Activated CD4-positive, alpha-beta memory T cell treated with anti-CD3 and anti-CD28 coated beads, Interleukin-2, amount 10 ng/mL, durations not matched to agents 7 days and 5 days (primary cell): ENCODE results near the gene KLK4. TPM values are rescaled to one million over a fixed set of nuclear protein-coding genes. Genes with fewer than 3 reads are reported as not detected.

Experiments
- CTCF ChIA-PET: fragments of 350-600 bp; sonication (Branson Sonifier 250); formaldehyde crosslinking; loops from one replicate; lab custom pipeline; 2021; ENCODE audit warnings: antibody characterized with exemption, inconsistent platforms; lab: Charles Lee
- POLR2A ChIA-PET: fragments of 350-600 bp; sonication (Branson Sonifier 250); formaldehyde crosslinking; loops from one replicate; lab custom pipeline; 2021; ENCODE audit warnings: antibody characterized with exemption; lab: Charles Lee
- DNase-seq: peaks from one replicate; pipeline ENCODE4 v3.0.0-alpha.2; 2020
- H3K27ac Mint-ChIP-seq: one replicate; pipeline ENCODE4 v1.8.0; 2021; ENCODE audit warnings: mild to moderate bottlenecking, mixed read lengths
- H3K27me3 Mint-ChIP-seq: one replicate; pipeline ENCODE4 v1.8.0; 2021; ENCODE audit warnings: mixed read lengths
- H3K36me3 Mint-ChIP-seq: one replicate; pipeline ENCODE4 v1.8.0; 2021; ENCODE audit warnings: low read depth, mixed read lengths
- H3K4me1 Mint-ChIP-seq: one replicate; pipeline ENCODE4 v1.8.0; 2021; ENCODE audit warnings: mixed read lengths
- H3K4me3 Mint-ChIP-seq: one replicate; pipeline ENCODE4 v1.8.0; 2021; ENCODE audit warnings: mild to moderate bottlenecking, mixed read lengths
- H3K9me3 Mint-ChIP-seq: one replicate; pipeline ENCODE4 v1.8.0; 2021; ENCODE audit warnings: mixed read lengths
- total RNA-seq, 2 experiments: library from RNA; stranded (reverse); gene quantifications; one replicate each; pipeline ENCODE4 v1.2.3, GENCODE V29; 2021

The KLK4 gene, protein sequence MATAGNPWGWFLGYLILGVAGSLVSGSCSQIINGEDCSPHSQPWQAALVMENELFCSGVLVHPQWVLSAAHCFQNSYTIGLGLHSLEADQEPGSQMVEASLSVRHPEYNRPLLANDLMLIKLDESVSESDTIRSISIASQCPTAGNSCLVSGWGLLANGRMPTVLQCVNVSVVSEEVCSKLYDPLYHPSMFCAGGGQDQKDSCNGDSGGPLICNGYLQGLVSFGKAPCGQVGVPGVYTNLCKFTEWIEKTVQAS
- not detected for total RNA-seq

DNA sequence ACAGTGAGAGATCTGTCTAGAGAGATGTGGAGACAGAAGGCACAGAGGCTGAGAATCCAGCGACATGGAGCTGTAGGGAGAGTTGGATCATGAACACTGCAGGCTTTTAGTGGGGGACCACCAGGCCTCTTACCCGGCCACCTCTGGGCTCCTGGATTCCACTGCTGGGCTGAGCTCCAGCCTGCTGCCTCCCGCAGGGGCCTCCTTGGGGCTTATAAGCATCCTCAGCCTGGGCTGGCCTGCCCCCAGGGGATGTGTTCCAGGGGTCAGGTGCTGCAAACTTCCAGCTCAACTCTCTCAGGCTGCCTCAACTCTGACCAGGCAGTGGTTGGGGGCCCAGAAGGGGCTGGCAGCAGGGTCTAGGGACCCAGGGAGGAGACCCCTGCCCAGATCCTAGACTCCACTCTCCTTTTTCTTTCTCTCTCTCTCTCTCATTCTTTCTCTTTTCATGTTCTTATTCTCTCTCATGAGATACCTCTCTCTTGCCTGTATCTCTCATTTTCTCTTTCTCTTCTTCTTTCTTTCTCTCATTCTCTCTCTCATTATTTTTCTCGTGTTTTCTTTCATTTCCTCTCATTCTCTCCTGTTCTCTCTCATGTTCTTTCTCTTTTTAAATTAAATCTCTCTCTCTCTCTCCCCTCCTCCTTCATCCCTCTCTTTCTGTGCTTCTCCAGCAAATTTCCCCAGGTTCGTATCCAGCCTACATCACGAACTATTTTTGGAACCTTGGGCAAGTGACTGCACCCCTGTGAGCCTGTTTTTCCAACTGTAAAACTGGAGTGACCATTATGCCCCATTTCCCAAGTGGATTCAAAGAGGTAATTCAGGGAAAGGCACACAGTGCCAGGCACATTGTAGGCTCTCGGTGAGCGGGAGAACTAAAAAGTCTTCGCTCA, at the start of gene KLK4:
TSS of gene KLK4 (minus strand) at position 190 of the 896 bp plus-strand sequence. CDS start 657 bp downstream, outside the sequence.
- H3K4me3 Mint-ChIP-seq: no peak within 1 kb of the TSS
- POLR2A ChIA-PET: no interaction called here

DNA sequence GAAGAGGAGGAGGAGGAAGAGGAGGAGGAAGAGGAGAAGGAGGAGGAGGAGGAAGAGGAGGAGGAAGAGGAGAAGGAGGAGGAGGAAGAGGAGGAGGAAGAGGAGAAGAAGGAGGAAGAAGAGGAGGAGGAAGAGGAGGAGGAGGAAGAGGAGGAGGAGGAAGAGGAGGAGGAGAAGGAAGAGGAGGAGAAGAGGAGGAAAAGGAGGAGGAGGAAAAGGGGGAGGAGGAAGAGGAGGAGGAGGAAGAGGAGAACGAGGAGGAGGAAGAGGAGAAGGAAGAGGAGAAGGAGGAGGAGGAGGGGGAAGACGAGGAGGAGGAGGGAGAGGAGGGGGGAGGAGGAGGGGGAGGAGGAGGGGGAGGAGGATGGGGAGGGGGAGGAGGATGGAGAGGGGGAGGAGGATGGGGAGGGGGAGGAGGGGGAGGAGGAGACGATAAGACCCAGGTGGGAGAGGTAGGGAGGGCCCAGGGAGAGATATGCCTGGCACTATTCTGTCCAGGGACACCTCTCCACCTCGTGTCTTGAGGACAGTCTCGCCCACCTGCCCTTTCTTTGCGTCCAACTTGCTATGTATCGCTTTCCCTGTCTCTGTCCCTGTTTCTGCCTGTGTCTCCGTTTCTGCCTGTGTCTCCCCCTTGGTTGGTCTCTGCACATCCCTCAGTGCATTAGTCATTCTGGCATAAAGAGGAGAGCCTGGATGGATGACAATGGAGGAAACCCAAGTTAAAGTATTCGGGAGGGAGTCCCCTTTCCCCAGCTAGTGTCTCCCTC, 48.7 kb upstream of the KLK4 start:
- Mint-ChIP-seq H3K4me3 (no peak overlapping the region), H3K4me1 (no peaks in the 10 kb centered on the region)

More for the DNA sequence above, at the start of gene KLK4:
- no peaks in the 10 kb centered on the region for H3K4me1 Mint-ChIP-seq
- peaks cover 35% of the 10 kb centered on the region for H3K27me3 Mint-ChIP-seq
- no peaks in the 10 kb centered on the region for H3K36me3 Mint-ChIP-seq
- CTCF ChIA-PET: interaction anchor here (1.2 kb wide), 1 partner anchor 10 kb away, joined by 5 read pairs; no protein-coding TSS in a partner anchor
- H3K9me3 Mint-ChIP-seq: no peaks in the 10 kb centered on the region
- no peak for DNase-seq
- H3K27ac Mint-ChIP-seq: no peak within 1 kb of the TSS

DNA sequence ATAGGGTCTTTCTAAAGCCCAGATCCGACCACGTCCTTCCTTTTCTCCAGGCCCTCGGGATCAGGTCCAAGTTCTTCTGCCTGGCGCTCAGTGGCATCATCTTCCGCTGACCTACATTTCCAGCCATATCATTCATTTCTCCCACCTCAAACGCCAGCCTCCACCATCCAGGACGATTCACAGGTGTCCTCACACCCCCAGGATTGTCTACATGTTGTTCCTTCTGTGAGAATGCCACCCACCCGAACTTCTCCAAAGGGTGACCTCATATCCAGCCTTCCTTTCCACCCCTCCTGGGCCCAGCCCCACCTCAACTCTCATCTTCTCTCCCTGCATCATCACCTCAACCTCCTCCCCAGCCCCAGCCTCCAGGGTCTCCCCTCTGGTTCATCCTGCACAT, 46.4 kb upstream of the KLK4 start:
- no peaks in the 10 kb centered on the region for H3K4me1 Mint-ChIP-seq

More for the DNA sequence above, 48.7 kb upstream of the KLK4 start:
- H3K9me3 Mint-ChIP-seq: peaks cover 4% of the 10 kb centered on the region
- no peaks in the 10 kb centered on the region for H3K36me3 Mint-ChIP-seq
- CTCF ChIA-PET: no interaction called here
- peaks cover 11% of the 10 kb centered on the region for H3K27me3 Mint-ChIP-seq
- POLR2A ChIA-PET: no interaction called here
- DNase-seq: no peak
- no peak overlapping the region for H3K27ac Mint-ChIP-seq

DNA sequence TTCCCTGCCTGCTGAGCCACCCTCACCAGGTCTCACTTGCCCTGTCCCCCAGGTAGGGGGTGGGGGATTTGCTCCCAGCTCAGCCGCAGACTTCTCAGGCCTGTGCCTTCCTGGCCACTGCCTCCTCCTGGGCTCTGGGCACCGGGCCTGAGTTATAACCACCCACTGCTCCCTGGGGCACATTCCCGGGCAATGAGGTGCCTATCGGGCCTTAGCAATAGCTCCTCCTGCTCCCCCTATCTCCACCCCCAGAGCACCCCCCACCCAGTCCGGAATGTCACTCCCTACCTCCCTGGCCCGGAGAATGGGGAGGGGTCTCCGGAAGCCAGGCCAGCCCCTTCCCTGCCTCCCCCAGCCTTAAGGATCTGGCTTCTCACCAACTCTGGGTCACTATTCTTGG, 41.7 kb upstream of the KLK4 start, which contains the start of gene KLK5:
TSS of gene KLK5 (minus strand) at position 129 of the 400 bp plus-strand sequence. CDS start 381 bp downstream, outside the sequence.
- Mint-ChIP-seq H3K4me3 (no peak within 1 kb of the TSS), H3K9me3 (no peaks in the 10 kb centered on the region), H3K36me3 (no peaks in the 10 kb centered on the region), H3K4me1 (no peaks in the 10 kb centered on the region), H3K27ac (no peak within 1 kb of the TSS), H3K27me3 (peaks cover 7% of the 10 kb centered on the region)
- no peak for DNase-seq
- ChIA-PET POLR2A (no interaction called here), CTCF (no interaction called here)

More for the DNA sequence above, 46.4 kb upstream of the KLK4 start:
- DNase-seq: no peak
- Mint-ChIP-seq H3K36me3 (no peaks in the 10 kb centered on the region), H3K9me3 (peaks cover 4% of the 10 kb centered on the region), H3K4me3 (no peak overlapping the region), H3K27ac (no peak overlapping the region), H3K27me3 (peaks cover 13% of the 10 kb centered on the region)
- CTCF ChIA-PET: no interaction called here
- POLR2A ChIA-PET: no interaction called here

DNA sequence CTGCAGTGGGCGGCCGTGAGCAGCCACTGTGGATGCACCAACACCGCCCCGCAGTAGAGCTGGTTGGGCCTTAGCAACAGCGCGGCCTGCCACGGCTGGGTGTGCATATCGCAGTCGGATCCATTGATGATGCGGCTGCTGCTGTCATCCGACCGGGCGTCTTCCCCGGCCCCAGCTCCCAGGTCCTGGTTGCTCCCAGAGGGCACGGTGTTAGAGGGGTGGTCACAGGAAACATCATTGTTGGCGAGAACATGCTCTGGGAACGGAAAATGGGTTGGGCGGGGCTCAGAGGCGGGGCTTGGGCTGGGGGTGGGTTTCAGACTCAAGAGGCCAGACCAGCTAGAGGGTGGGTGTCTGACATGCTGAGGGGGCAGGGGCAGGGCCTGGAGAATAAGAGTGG, 38.7 kb upstream of the KLK4 start:
- Mint-ChIP-seq H3K27me3 (peaks cover 2% of the 10 kb centered on the region), H3K4me3 (no peak overlapping the region), H3K4me1 (no peaks in the 10 kb centered on the region), H3K27ac (no peak overlapping the region), H3K36me3 (no peaks in the 10 kb centered on the region), H3K9me3 (no peaks in the 10 kb centered on the region)
- no peak for DNase-seq
- CTCF ChIA-PET: no interaction called here
- POLR2A ChIA-PET: no interaction called here

DNA sequence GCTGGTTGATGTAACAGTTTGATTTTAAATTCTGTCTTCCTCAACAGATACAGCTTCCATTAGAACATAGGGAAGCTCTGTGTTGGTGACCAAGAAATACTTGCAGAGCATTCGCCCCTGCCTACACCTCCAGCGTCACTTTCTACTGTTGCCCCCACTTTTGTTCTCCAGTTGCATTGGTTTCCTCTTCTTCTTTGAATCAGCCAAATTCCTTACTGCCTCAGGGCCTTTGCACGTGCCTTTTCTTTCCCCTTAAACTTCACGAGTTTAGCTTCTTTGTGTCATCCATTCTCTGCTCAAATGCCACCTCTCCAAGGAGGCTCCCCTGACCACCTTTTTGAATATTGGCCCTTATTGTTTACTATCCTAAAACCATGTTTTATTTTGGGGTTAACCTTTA, 35.9 kb upstream of the KLK4 start:
- no peak for DNase-seq
- ChIA-PET POLR2A (no interaction called here), CTCF (interaction anchor here (0.7 kb wide), 1 partner anchor 48 kb away, joined by 4 read pairs; no protein-coding TSS in a partner anchor)
- H3K9me3 Mint-ChIP-seq: no peaks in the 10 kb centered on the region
- H3K36me3 Mint-ChIP-seq: no peaks in the 10 kb centered on the region
- no peaks in the 10 kb centered on the region for H3K27me3 Mint-ChIP-seq
- H3K4me3 Mint-ChIP-seq: no peak overlapping the region
- no peak overlapping the region for H3K27ac Mint-ChIP-seq
- no peaks in the 10 kb centered on the region for H3K4me1 Mint-ChIP-seq

DNA sequence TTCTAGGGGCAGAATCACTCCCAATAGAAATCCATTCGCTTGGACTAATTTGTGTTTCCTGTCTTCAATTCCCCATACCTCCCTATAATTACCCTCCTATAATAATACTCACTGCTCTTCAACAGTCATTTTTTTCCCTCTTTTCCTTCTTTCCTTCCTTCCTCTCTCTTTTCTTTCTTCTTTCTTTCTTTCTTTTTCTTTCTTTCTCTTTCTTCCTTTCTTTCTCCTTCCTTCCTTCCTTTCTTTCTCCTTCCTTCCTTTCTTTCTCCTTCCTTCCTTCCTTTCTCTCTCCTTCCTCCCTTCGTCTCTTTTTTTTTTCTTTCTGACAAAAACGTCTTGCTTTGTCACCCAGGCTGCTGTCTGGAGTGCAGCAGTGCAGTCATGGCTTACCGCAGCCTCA, 33.6 kb upstream of the KLK4 start:
- Mint-ChIP-seq H3K9me3 (no peaks in the 10 kb centered on the region), H3K4me1 (no peaks in the 10 kb centered on the region), H3K27ac (no peak overlapping the region), H3K4me3 (no peak overlapping the region), H3K27me3 (no peaks in the 10 kb centered on the region), H3K36me3 (no peaks in the 10 kb centered on the region)
- ChIA-PET CTCF (no interaction called here), POLR2A (no interaction called here)
- DNase-seq: no peak

DNA sequence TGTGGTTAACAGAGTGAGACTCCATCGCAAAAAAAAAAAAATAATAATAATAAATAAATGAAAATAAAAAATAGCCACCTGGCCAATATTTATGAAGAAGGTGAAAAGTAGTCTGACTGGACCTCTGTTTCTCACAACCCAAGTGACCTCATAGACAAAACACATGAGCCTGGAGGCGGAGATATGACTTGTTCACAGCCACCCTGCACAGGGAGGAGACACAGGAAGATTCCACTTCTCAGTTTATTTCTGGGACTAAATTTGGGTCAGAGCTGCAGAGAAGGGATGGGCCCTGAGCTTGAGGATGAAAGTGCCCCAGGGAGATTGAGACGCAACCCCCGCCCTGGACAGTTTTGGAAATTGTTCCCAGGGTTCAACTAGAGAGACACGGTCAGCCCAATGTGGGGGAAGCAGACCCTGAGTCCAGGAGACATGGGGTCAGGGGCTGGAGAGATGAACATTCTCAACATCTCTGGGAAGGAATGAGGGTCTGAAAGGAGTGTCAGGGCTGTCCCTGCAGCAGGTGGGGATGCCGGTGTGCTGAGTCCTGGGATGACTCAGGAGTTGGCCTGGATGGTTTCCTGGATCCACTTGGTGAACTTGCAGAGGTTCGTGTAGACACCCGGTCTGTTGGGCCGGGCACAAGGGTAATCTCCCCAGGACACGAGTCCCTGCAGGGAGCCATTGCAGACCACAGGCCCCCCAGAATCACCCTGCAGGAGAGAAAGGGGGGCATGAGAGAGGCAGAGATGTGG, 32.1 kb upstream of the KLK4 start:
- no peaks in the 10 kb centered on the region for H3K36me3 Mint-ChIP-seq
- no peak for DNase-seq
- ChIA-PET POLR2A (no interaction called here), CTCF (no interaction called here)
- no peaks in the 10 kb centered on the region for H3K9me3 Mint-ChIP-seq
- no peak overlapping the region for H3K4me3 Mint-ChIP-seq
- H3K27ac Mint-ChIP-seq: no peak overlapping the region
- H3K4me1 Mint-ChIP-seq: no peaks in the 10 kb centered on the region
- H3K27me3 Mint-ChIP-seq: no peaks in the 10 kb centered on the region

DNA sequence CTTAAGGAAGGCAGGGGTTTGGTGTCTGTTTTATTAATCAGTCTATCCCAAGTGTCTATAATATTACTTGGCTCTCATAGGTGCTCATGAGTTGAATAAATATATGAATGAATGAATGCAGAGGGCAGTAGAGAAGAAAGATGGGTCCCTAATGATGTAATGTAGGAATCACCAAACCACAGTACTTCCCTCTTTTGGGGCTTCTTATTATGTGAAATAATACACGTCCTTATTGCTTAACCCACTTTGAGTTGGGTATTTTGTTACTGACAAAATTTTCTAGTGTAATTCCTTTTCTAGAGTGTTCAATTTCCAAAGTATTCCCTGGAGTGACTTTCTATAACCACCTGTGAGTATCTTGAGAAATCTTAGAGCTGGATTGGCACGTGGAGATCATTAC, 28.4 kb upstream of the KLK4 start:
- no peaks in the 10 kb centered on the region for H3K4me1 Mint-ChIP-seq
- peaks cover 3% of the 10 kb centered on the region for H3K27me3 Mint-ChIP-seq
- POLR2A ChIA-PET: no interaction called here
- H3K27ac Mint-ChIP-seq: no peak overlapping the region
- H3K9me3 Mint-ChIP-seq: no peaks in the 10 kb centered on the region
- DNase-seq: no peak
- H3K4me3 Mint-ChIP-seq: no peak overlapping the region
- CTCF ChIA-PET: no interaction called here
- no peaks in the 10 kb centered on the region for H3K36me3 Mint-ChIP-seq

DNA sequence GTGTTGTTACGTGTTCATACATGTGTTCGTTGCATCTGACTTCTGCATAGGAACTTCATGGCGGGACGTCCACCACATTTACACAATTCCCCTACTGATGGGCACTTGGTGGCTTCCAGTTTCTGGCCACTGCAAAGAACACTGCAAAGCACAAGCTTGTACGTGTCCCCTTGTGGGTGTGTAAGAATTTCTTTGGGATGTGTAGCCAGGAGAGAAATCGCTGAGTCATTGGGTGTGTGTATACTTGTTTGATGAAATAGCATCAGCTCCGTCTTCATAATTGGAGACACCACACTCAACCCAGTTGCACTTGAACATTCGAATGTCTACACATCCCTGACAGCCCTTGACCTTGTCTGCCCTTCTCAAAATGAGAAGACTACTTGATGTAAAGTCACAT, 22.4 kb upstream of the KLK4 start:
- ChIA-PET POLR2A (no interaction called here), CTCF (interaction anchor here (0.9 to 1.3 kb wide), 2 partner anchors 10 to 163 kb away, joined by 3 read pairs; no protein-coding TSS in a partner anchor)
- Mint-ChIP-seq H3K4me3 (no peak overlapping the region), H3K27me3 (peaks cover 12% of the 10 kb centered on the region), H3K4me1 (peaks cover 3% of the 10 kb centered on the region), H3K9me3 (no peaks in the 10 kb centered on the region), H3K36me3 (no peaks in the 10 kb centered on the region), H3K27ac (no peak overlapping the region)
- no peak for DNase-seq

DNA sequence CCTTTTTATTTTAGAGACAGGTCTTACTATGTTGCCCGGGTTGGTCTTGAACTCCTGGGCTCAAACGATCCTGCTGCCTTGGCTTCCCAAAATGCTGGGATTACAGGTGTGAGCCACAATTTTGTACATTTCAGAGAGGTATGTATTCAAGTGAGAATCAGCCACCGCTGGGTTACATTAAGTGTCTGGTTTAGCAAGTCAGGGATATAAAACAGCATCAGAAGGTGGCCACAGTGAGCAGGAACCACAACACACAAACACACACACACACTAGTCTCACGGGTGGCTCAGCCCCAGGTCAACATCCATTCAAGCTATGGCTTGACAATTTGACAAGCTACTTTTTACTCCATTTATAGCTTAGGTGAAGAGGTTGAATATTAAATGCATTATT, 21.5 kb upstream of the KLK4 start:
- no peak for DNase-seq
- Mint-ChIP-seq H3K36me3 (no peaks in the 10 kb centered on the region), H3K4me3 (no peak overlapping the region), H3K27ac (no peak overlapping the region), H3K9me3 (no peaks in the 10 kb centered on the region), H3K4me1 (peaks cover 3% of the 10 kb centered on the region), H3K27me3 (peaks cover 14% of the 10 kb centered on the region)
- POLR2A ChIA-PET: no interaction called here
- CTCF ChIA-PET: interaction anchor here (0.7 to 1.2 kb wide), 2 partner anchors 138 to 164 kb away, joined by 4 read pairs; no protein-coding TSS in a partner anchor

DNA sequence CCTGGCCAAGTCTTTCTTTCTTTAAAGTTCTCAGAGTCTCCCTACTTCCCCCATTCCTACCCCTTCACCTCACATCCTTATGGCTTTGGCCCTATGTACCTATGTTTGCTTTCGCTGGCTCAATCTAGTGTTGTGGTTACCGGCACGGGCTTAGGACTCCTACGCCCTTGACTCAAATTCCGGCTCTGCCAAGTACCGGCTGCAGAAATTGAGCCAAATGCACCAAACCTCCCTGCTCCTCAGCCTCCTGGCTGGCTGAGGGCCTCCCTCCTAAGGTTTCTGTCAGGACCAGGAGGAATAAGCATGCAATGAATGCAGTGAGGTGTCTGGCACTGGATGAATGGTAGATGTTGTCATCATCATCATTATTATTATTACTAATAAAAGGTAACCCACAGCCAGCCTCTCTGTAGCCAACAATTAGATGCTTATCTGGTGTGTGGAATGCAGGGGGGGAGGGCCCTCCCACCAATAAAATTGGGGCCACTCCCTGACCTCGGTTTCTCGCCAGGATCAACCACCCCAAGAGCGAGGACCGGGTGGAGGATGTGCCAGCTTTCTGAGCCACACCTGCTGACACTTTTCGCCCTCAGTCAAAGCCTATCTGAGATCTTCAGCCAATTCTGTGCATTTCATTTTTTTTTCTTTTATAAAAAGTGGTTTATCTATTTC, 21.0 kb upstream of the KLK4 start:
- H3K36me3 Mint-ChIP-seq: no peaks in the 10 kb centered on the region
- POLR2A ChIA-PET: no interaction called here
- no peaks in the 10 kb centered on the region for H3K9me3 Mint-ChIP-seq
- H3K27ac Mint-ChIP-seq: no peak overlapping the region
- no peak for DNase-seq
- H3K4me1 Mint-ChIP-seq: peaks cover 3% of the 10 kb centered on the region
- CTCF ChIA-PET: interaction anchor here (0.7 to 1.2 kb wide), 2 partner anchors 137 to 165 kb away, joined by 4 read pairs; no protein-coding TSS in a partner anchor
- no peak overlapping the region for H3K4me3 Mint-ChIP-seq
- H3K27me3 Mint-ChIP-seq: peaks cover 14% of the 10 kb centered on the region
